Subcutaneous abdominal adipose tissue (tissue), 5 donors: Measurements from ENCODE around the gene URB2.

Experiments
- H3K27ac ChIP-seq: one replicate; pipeline ENCODE4 v1.7.0; 2013; ENCODE audit warnings: low read depth, mild to moderate bottlenecking, inconsistent platforms, low read length, moderate library complexity
- H3K27me3 ChIP-seq, 5 donors: one replicate each; pipeline ENCODE4 v1.7.0; 2013; ENCODE audit warnings: low read length in 5 of 5, inconsistent platforms in 1 of 5; ENCODE audit not compliant: control insufficient read depth in 5 of 5, insufficient read depth in 4 of 5
- H3K36me3 ChIP-seq, 5 donors: one replicate each; pipeline ENCODE4 v1.7.0; 2013; ENCODE audit warnings: low read length in 5 of 5; ENCODE audit not compliant: control insufficient read depth in 5 of 5, insufficient read depth in 5 of 5
- H3K4me1 ChIP-seq, 5 donors: one replicate each; pipeline ENCODE4 v1.7.0; 2013; ENCODE audit warnings: low read length in 5 of 5, mild to moderate bottlenecking in 3 of 5, moderate library complexity in 1 of 5; ENCODE audit not compliant: control insufficient read depth in 5 of 5, insufficient read depth in 5 of 5
- H3K4me3 ChIP-seq, 5 donors: one replicate each; pipeline ENCODE4 v1.7.0; 2013; ENCODE audit warnings: low read length in 5 of 5, low read depth in 1 of 5
- H3K9ac ChIP-seq, 5 donors: one replicate each; pipeline ENCODE4 v1.7.0; 2013; ENCODE audit warnings: low read length in 5 of 5, mild to moderate bottlenecking in 4 of 5, moderate library complexity in 3 of 5
- H3K9me3 ChIP-seq, 5 donors: one replicate each; pipeline ENCODE4 v1.7.0; 2013; ENCODE audit warnings: low read length in 5 of 5; ENCODE audit not compliant: control insufficient read depth in 5 of 5
- donor health status: healthy.
- donor health status: healthy.
- donor health status: healthy.
- donor health status: healthy.
- donor health status: healthy.

The URB2 gene

GRCh38 chr1:229625915-229626831, at the start of gene URB2, which contains the start of gene TAF5L:
Gene URB2, plus strand, starts transcription at chr1:229626247. Its CDS starts 1,387 bp downstream, at chr1:229627634.
Gene TAF5L, minus strand, starts transcription at chr1:229626122. Its CDS starts 11,640 bp downstream, at chr1:229614482.
- Histone ChIP-seq H3K4me1 (peaks cover 4 to 53% (median 42%) of the 10 kb centered on the region in 5 donors), H3K9me3 (no peaks in the 10 kb centered on the region), H3K27me3 (no peaks in the 10 kb centered on the region), H3K4me3 (peak within 1 kb of the TSS; percentile 93 to 98 (median 94)), H3K27ac (peak within 1 kb of the TSS; percentile 84), H3K9ac (peak within 1 kb of the TSS; percentile 85 to 92 (median 90)), H3K36me3 (peaks cover 0 to 2% (median 0%) of the 10 kb centered on the region in 5 donors)

GRCh38 chr1:229578168-229579058, 47.6 kb upstream of the URB2 start:
- Histone ChIP-seq H3K27me3 (no peaks in the 10 kb centered on the region), H3K4me3 (peak overlapping the region; percentile 35 to 78 (median 67)), H3K36me3 (no peaks in the 10 kb centered on the region), H3K9me3 (no peaks in the 10 kb centered on the region), H3K27ac (peak overlapping the region; percentile 80), H3K9ac (peak overlapping the region in 3 of 5 donors; percentile 59 to 69 (median 66)), H3K4me1 (peaks cover 7 to 26% (median 24%) of the 10 kb centered on the region in 5 donors)

- Histone ChIP-seq H3K36me3 (no peaks in the 10 kb centered on the region), H3K4me1 (peaks cover 7 to 26% (median 24%) of the 10 kb centered on the region in 5 donors), H3K27ac (peak overlapping the region; percentile 80), H3K9me3 (no peaks in the 10 kb centered on the region), H3K4me3 (peak overlapping the region; percentile 35 to 78 (median 67)), H3K9ac (peak overlapping the region; percentile 7 to 69 (median 59)), H3K27me3 (no peaks in the 10 kb centered on the region)
Observed at GRCh38 chr1:229579059-229579673, 46.9 kb upstream of the URB2 start.

- Histone ChIP-seq H3K9me3 (no peaks in the 10 kb centered on the region), H3K27me3 (no peaks in the 10 kb centered on the region), H3K27ac (no peak overlapping the region), H3K9ac (no peak overlapping the region), H3K4me3 (no peak overlapping the region), H3K36me3 (no peaks in the 10 kb centered on the region), H3K4me1 (peaks cover 7 to 26% (median 24%) of the 10 kb centered on the region in 5 donors)
Observed at GRCh38 chr1:229581485-229581884, 44.6 kb upstream of the URB2 start.

GRCh38 chr1:229582011-229582694, 43.9 kb upstream of the URB2 start:
- peak overlapping the region in 1 of 5 donors; percentile 20 for H3K9ac ChIP-seq
- H3K36me3 ChIP-seq: no peaks in the 10 kb centered on the region
- H3K9me3 ChIP-seq: no peaks in the 10 kb centered on the region
- H3K4me1 ChIP-seq: peaks cover 7 to 26% (median 24%) of the 10 kb centered on the region in 5 donors
- no peaks in the 10 kb centered on the region for H3K27me3 ChIP-seq
- no peak overlapping the region for H3K27ac ChIP-seq
- H3K4me3 ChIP-seq: peak overlapping the region in 2 of 5 donors; percentile 10 to 44

GRCh38 chr1:229582715-229583114, 43.3 kb upstream of the URB2 start:
- no peak overlapping the region for H3K4me3 ChIP-seq
- no peak overlapping the region for H3K9ac ChIP-seq
- no peaks in the 10 kb centered on the region for H3K9me3 ChIP-seq
- H3K4me1 ChIP-seq: peaks cover 7 to 26% (median 24%) of the 10 kb centered on the region in 5 donors
- no peaks in the 10 kb centered on the region for H3K27me3 ChIP-seq
- no peak overlapping the region for H3K27ac ChIP-seq
- H3K36me3 ChIP-seq: no peaks in the 10 kb centered on the region

GRCh38 chr1:229585338-229585737, 40.7 kb upstream of the URB2 start:
- H3K36me3 ChIP-seq: peaks cover 0 to 2% (median 0%) of the 10 kb centered on the region in 5 donors
- no peak overlapping the region for H3K27ac ChIP-seq
- H3K9me3 ChIP-seq: no peaks in the 10 kb centered on the region
- H3K4me1 ChIP-seq: peaks cover 0 to 10% (median 8%) of the 10 kb centered on the region in 5 donors
- no peaks in the 10 kb centered on the region for H3K27me3 ChIP-seq
- H3K4me3 ChIP-seq: no peak overlapping the region
- no peak overlapping the region for H3K9ac ChIP-seq

- Histone ChIP-seq H3K9ac (no peak overlapping the region), H3K4me1 (no peaks in the 10 kb centered on the region), H3K9me3 (no peaks in the 10 kb centered on the region), H3K36me3 (peaks cover 7 to 30% (median 24%) of the 10 kb centered on the region in 5 donors), H3K4me3 (no peak overlapping the region), H3K27ac (no peak overlapping the region), H3K27me3 (no peaks in the 10 kb centered on the region)
Observed at GRCh38 chr1:229590119-229590518, 35.9 kb upstream of the URB2 start.

- Histone ChIP-seq H3K9ac (no peak overlapping the region), H3K9me3 (no peaks in the 10 kb centered on the region), H3K27ac (no peak overlapping the region), H3K4me3 (no peak overlapping the region), H3K27me3 (no peaks in the 10 kb centered on the region), H3K4me1 (peaks cover 8 to 20% (median 15%) of the 10 kb centered on the region in 5 donors), H3K36me3 (peaks cover 10 to 30% (median 23%) of the 10 kb centered on the region in 5 donors)
Observed at GRCh38 chr1:229593800-229594199, 32.2 kb upstream of the URB2 start.
